ENCODE data around the gene SRGAP3.

SRGAP3 gene

DNA sequence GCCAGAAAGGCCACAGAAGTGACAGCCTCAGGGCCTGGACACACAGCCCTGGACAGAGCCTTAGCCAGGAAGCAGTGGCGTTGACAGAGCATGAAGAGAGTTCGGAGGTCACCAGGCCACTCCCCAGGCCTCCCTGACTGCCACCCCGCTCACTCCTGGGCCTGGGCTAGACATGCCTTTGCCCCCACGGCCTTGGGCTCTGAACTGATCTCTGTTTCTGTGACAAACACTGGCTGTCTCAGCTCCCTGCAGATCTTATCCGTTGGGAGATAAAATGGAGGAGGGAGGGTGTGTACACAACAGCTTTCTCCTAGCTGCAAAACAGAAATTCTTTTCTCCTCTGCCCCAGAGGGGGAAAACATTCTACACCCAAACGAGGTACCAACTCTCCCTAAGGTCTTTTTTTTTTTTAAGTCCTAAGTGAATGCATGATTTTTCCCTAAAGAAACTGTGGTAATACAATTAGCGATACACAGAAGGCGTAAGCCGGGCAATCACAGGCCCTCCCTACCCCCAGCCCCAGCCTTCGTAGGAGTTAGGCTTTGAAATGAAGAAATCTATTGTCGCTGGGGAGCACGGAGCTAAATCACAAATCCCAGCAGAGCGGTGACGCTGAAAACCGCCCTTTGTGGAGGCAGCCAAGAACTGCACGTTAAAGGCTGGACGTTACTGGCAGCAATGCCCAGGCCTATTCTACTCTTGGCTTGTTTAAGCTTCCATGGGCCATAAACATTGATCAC is 45.0 kb downstream of the SRGAP3 start:
- FAIRE-seq, result no peak
- no peak for DNase-seq (ENCODE audit: insufficient read length, low spot score)

DNA sequence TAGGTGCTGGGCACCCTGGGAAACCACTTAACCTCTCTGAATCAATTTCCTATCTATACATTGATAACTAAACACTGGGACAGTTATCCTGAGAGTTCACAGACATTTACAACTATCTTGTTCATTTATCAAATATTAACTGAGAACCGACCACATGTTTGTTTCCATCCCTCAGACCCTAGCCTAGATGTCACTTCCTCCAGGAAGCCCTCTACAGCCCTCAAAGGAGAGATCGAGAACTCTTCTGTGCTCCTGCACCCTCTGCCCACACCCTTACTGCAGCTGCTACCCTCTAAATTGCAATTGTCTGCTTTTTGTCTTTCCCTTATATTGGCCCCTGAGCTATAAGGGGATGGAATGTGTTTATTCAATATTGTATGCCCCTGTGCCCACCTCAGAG is 46.1 kb downstream of the SRGAP3 start:
- no peak for FAIRE-seq
- no peak for DNase-seq (ENCODE audit: insufficient read length, low spot score)

DNA sequence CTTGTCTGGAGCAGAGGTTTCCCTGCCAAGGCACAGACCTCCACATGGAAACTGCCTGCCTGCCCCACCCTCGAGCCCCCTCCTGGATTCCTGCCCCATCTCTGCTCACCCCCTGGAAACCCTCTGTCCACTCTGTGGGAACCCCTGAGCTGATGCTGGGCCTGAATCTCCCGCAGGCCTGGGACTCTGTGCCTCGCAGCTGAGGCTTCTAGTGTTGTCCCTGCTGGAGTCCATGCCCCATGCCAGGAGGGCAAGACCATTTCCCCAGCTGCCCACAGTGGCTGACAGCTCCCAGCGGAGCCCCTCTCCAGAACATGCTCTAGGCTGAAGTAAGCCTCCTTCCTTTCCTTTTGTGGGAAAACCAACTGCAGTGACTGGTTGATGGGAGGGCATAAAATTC is 46.9 kb downstream of the SRGAP3 start:
- no peak for DNase-seq (ENCODE audit: insufficient read length, low spot score)
- no peak for FAIRE-seq

DNA sequence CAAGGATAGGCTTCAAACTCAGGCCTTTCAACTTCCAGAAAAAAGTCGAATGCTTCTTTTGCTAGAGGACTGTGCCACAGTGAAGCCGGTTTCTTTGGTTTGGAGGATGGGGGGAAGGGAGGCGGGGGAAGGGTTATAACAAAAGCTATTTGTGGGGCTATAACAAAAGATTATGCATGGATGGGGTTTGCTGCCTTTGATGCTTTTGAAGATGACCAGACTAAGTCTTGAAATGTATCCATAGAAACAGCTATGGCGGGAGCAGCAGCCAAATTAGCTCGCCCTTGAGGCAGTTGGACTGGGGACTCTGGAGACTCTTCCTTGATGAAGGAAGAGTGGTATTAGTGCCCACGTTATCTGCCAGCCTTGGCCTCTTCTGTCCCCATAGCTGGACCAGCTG is 47.5 kb downstream of the SRGAP3 start:
- FAIRE-seq (no peak), DNase-seq (ENCODE audit: insufficient read length, low spot score) (no peak)

DNA sequence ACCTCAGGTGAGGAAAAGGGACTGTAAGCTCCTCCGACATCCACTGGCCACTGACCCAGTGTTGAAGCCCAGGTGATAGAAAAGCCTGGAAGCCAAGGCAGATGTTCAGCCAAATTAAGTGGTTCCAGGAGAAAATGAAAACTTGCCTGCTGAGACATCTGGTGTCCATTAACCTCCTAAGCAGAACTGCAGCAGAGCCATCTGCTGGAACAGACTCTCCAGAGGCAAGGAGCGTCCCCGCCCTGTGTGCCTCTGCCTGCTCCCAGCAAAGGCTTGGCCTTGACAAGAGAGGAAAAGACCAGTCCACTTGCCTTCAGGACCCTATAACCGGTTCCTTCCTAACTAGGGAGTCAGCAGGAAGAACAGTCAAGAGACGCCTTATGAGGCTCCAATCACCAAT is 48.2 kb downstream of the SRGAP3 start:
- FAIRE-seq (no peak), DNase-seq (ENCODE audit: insufficient read length, low spot score) (no peak)

DNA sequence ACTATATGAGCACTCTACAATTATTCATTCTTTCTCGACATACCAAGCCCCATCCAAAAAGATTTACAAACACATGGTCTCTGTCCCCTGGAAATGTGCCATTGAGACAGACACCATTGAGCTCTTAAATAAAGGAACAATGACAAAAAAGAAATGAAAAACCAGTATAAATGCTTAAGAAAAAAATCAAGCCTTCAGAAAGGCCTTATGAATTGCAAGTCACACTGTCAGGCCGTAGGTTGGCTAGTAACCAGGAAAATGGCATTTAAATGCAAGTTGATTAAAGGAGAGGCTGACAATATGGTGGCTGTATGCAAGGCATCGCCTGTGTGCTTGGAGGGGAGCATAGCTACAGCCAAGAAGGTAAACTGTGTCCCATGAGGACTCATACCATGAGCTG is 49.7 kb downstream of the SRGAP3 start:
- FAIRE-seq (no peak), DNase-seq (ENCODE audit: insufficient read length, low spot score) (no peak)

DNA sequence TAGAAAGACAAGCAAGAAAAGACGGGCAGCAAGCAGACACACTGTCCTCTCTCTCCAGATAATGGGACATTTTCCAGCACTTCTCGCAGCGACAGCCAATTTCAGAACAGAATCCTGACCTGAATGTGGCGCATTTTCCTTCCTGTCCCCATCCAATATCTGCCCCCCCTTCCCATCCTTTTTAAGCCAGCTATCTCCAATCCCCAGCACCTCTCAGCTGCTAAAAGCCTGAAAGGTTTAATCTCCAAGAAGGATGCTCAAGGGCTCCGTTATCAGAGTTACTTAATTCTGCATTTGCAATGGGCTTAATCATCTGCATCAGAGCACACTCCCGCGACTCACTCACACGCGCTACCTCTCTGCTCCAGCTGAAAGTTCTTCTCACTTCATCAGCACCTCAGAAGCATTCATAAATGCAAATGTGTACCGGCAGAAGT is 50.5 kb downstream of the SRGAP3 start:
- FAIRE-seq (no peak), DNase-seq (ENCODE audit: insufficient read length, low spot score) (no peak)

DNA sequence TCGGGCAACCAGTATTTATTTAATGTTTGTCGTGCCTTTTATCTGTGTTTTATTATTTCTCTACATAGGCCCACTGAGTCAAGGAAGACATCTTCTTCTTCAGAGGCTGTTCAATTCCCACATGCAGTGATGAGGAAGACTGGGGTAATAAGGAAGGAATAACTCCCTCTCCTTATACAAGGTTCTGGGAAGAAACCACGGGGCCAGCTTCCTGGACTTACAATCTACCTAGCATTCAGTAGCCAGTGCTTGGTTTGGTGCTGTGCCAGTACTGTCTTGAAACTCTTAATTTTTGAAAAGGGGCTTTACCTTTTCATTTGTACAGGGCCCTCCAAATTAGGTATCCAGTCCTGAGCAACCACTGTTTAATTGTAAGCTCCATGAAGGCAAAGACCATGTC is 51.2 kb downstream of the SRGAP3 start:
- no peak for FAIRE-seq

DNA sequence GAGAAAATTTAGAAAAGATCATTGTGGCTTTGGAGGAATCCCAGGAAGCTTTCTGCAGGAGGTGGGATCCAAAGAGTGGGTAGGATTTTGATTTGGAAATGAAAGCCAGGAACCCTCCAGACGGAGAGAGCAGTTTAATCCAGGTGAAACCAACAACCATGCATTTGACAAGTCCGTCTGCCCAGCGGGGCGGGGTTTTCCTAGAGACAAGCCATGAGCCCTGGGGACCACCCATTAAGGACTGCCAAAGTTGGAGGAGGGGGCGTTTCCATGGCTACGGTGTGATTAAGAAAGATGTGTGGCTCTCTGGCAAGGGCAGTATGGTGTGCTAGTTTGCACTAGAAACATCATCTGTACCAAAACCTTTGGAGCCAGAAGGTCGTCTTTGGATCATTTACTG is 53.4 kb downstream of the SRGAP3 start:
- DNase-seq (ENCODE audit: insufficient read length, low spot score) (no peak), FAIRE-seq (no peak)

More for the DNA sequence above, 51.2 kb downstream of the SRGAP3 start:
- no peak for DNase-seq (ENCODE audit: insufficient read length, low spot score)

DNA sequence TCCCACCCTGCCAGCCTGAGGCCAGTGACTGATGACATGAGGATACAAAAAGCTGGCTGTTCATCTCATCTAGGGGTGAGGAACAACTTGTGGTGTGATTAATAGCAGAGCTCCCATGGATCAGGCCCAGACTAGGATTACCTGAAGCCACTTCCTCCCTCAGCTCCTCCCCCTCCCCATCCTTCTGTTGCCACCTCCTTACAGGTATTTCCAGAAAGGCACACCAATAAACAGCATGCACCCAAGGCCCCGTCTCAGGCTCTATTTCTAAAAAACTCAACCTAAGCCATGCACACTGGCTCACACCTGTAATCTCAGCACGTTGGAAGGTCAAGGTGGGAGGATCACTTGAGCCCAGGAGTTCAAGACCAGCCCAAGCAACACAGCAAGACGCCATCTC is 54.1 kb downstream of the SRGAP3 start:
- DNase-seq (ENCODE audit: insufficient read length, low spot score) (no peak), FAIRE-seq (no peak)

DNA sequence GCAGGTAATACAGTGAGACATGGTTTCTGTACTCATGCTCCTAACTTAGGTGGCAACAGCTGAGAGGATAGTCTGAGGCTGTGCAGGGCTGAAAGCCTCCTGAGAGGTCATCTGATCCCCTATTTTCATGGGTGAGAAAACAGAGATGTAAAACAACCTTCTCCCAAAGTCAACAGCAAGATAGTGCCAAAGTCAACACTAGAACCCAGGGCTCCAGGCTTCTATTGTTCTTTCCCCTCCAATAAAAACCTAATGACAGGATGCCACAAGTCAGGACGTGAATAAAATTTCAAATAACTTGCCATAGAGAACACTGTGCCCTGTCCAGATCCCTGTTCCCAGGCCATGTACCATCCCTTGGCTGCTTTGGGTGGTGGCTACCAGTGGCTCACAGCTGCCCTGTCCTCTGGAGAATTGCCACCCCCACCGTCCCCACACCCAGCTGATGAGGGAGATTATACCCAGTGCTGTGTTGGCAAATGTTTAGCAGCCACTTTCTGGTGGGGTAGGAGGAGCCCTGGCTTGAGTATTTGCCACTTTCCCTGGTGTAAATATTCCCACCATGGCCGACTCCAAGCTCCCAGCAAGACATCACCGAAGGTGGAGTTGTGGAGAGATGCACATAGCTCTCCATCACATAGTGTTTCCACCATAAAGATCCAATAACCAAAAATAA is 54.8 kb downstream of the SRGAP3 start:
- FAIRE-seq (no peak), DNase-seq (ENCODE audit: insufficient read length, low spot score) (no peak)

DNA sequence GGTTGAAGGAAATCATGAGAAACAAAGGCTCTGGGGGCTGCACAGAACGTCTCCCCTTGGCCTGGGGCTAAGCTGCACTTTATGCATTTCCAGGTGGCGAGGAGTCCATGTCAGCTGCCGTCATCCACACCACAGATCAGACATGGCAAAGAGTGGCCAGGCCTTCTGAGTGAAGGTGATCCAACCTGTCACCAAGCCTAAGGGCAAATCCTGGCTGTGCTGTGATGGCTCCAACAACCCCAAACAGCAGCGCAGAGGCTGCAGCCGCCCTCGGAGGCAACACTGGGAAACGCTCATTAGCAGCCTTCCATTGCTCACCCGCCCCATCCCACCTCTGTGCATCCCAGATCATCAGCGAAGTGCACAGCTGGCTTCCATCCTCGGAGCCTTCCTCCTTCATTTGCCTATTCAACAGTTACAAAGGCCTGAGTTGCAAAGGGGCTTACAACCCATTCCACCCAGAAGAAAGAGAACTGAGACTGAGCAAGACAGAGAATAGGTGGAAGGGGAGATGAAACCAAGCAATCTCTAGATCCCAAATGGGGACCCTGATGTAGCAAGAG is 55.7 kb downstream of the SRGAP3 start:
- FAIRE-seq, result no peak
- DNase-seq (ENCODE audit: insufficient read length, low spot score), result no peak

DNA sequence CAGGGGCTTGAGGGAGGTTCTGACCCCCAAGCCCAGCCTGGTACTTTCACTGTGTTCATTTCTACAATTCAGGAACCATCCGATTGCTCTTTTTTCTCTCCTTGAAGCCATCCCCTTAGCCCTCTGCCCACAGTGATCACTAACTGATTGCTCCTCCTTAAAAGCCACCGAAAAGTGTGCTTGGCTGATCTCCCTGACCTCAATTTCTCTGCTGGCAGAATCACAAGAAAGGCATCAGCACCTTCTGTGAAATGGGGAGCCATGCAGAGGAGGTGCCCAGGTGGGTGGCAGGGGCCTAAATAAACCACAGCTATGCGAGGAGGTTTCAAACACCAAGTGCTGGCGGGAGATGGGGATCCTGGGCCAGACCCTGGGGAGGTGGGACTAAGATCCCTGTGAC is 56.2 kb downstream of the SRGAP3 start:
- FAIRE-seq, result no peak
- DNase-seq (ENCODE audit: insufficient read length, low spot score), result no peak

DNA sequence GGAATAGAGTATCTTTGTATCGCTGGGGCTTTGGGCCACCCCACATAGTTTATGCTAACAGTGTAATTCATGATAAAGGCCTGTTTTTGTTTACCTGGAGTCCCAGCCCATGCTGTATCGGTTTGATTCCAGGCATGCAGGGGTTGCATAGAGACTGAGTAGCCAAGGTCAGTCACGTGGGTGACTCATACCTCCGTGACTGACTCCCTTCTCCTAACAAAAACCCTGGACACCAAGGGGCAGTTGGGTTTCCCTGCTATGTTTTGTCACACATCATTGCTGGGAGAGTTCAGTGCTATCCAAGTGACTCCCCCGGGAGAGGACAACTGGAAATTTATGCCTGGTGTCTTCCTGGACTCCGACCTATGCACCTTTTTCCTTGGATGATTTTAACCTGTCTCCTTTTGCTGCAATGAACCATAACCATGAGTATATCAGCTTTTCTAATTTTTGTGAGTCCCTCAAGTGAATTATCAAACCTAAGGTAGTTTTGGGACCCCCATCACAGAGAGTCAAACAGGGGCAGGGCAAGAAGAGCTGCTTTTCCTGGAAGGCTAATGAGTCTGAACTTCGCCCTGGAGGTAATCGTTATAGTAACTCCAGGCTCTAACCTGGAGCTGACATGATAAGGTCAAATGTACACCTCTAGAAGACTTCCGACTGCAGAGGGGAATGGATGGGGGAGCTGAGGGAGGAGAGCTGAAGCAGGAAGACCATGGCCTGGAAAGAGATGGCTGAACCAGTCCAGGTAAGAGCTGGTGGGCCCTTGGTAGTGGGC is 57.0 kb downstream of the SRGAP3 start:
- FAIRE-seq (no peak), DNase-seq (ENCODE audit: insufficient read length, low spot score) (no peak)

DNA sequence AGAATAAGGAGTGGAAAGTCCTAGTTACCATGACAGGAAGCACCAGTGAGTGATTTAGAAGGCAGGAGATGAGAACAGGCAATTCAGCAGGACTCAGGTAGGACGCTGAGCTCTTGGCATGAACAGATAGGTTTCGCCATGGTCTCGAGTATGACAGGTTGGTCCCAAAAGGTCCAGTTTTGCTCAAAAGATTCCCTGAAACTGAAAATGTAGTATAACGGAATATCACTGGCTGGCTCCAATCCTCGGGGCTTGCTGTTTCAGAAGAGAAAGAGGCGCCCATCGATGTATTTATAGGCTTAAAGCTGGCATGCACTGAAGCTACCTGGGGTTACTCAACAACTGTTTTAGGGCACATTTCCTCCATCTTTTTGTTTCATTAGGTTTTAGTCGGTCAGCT is 59.2 kb downstream of the SRGAP3 start:
- FAIRE-seq, result no peak
- no peak for DNase-seq (ENCODE audit: insufficient read length, low spot score)

DNA sequence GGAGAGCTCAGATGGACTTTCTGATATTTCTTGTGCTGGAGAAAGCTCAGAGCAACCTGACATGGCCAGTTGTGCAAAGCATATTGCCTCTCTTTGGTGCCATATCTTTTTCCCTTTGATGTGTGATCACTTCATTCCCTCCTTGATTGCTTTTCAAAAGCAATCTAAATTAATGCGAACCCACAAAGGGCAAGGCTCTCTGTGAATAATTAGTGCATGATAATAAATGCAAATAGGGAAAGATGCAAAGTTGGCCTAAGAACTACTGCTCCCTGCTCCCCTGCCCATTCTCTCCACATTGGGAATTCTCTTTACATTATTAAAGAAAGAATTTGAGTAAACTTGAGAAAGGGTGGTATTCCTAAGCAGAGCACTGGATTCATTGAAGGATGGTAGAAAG is 60.9 kb downstream of the SRGAP3 start:
- FAIRE-seq, result no peak

DNA sequence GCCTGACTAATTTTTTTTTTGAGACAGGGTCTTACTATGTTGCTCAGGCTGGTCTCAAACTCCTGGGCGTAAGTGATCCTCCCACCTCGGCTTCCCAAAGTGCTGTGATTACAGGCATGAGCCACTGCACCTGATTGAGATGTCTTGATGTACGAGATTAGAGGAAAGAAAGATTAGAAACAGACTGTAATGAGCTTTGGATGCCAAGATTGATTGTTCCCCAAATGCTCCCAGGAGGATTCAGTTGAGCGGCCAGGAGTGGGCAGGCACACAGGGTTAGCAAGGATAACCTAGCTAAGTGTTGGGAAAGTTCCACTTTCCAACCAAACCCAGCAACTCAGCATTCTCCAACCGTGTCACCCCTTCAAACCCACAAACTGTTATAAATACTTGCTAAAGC is 63.7 kb downstream of the SRGAP3 start:
- FAIRE-seq (no peak), DNase-seq (ENCODE audit: insufficient read length, low spot score) (no peak)

More for the DNA sequence above, 60.9 kb downstream of the SRGAP3 start:
- DNase-seq (ENCODE audit: insufficient read length, low spot score), result no peak

DNA sequence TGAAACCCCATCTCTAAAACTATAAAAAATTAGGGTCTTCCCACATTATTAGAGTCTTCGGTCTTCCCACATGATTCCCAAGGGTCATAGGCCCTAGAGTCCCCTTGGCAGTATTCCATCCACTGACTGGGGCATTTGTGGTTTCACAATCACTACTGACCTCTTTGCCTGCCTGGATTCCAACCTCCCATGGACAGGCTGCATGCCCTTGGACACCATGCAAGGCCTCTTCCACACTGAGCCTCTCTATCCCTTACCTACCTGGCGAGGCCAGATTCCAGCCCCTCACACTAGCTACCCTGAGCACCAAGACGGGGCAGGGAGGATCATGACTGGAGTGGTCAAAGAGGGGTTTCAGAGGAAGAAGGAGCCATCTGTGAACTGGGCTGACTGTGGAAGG is 64.4 kb downstream of the SRGAP3 start:
- FAIRE-seq, result no peak

DNA sequence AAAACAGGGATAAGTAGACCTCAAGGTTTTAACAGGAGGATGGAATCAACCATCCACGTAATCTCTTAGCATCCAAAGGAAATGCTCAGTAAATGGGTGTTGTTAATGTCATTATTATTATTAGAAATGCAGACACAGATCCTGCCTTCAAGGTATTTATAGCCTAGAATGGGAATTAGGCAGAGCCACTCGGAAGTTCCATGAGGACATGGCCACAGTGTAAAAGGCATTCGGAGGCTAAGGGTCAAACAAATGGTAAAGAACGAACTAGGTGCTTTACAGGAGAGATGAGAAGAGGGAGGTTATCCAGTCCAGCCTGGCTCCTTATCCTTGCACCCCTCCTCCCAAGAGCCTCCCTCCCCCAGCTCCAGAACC is 65.0 kb downstream of the SRGAP3 start:
- no peak for DNase-seq (ENCODE audit: insufficient read length, low spot score)
- no peak for FAIRE-seq

More for the DNA sequence above, 64.4 kb downstream of the SRGAP3 start:
- no peak for DNase-seq (ENCODE audit: insufficient read length, low spot score)

DNA sequence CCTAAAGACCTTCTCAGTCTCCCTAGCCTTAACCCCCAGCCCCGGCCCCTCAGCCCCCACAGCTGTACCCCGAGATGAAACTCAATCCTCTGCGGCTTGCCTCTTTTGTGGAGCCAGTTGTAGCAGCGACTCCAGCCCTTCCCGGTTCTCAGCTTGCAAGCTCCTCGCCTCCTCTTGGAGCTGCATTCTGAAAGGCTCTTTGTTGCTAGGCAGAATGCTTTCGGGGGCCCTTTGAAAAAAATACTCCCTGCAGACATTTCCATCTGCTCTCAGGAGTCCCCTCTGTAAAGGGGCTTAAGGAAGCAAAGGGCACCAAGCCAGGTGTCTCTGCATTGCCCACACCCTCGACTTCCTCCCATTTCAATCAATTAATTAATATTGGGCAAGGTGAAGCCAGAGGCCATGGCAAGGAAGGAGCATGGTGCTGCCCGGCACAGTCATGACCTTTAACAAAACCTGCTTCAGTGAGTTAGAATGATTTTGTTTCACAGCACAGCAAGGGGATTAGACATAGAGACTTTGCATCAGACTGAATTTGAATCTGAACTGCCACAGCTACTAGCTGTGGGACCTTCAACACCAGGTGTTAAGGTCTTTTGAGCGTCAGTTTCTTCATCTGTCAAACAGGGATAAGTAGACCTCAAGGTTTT is 65.5 kb downstream of the SRGAP3 start:
- FAIRE-seq (no peak), DNase-seq (ENCODE audit: insufficient read length, low spot score) (no peak)

DNA sequence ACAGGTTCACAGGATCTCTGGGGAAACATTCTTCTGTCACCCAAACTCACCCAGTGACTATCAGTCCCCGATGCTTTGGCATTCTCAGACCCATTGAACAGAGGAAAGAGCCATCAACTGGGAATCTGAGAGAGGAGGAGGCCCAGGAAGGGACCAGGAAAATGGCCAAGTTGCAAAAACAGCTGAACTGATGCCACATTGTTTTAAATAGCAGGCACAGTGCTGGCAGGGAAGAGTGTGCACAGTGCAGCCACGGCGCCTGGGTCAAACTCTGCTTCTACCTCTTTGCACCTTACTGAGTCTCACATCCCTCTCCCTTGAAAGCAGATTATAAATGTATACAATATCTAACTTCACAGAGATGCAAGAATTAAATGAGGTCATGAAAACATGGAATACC is 66.4 kb downstream of the SRGAP3 start:
- DNase-seq (ENCODE audit: insufficient read length, low spot score) (no peak), FAIRE-seq (no peak)
